HepG2 (cell line): ENCODE measurements around the gene DENND4A. TPM values are rescaled to one million over a fixed set of nuclear protein-coding genes. Genes with fewer than 3 reads are reported as not detected.

Source experiments
- DMAP1 ChIP-seq: IDR thresholded peaks from 2 replicates; pipeline ENCODE4 v1.6.1; 2016
- JUND ChIP-seq: sonication (generic); formaldehyde crosslinking; IDR thresholded peaks from 2 replicates; pipeline ENCODE4 v1.8.0; 2022; ENCODE audit warnings: mild to moderate bottlenecking, missing genetic modification reagents
- NFE2L1 ChIP-seq: sonication (generic); formaldehyde crosslinking; IDR thresholded peaks from 2 replicates; pipeline ENCODE4 v1.4.0; 2020; ENCODE audit warnings: missing genetic modification reagents, mild to moderate bottlenecking, borderline replicate concordance
- PAWR ChIP-seq: sonication (generic); formaldehyde crosslinking; IDR thresholded peaks from 2 replicates; pipeline ENCODE4 v1.4.0; 2020; ENCODE audit warnings: missing genetic modification reagents, mild to moderate bottlenecking, borderline replicate concordance
- ZNF891 ChIP-seq: sonication (generic); formaldehyde crosslinking; IDR thresholded peaks from 2 replicates; pipeline ENCODE4 v1.5.0; 2020; ENCODE audit warnings: mild to moderate bottlenecking, missing genetic modification reagents
- polyA plus RNA-seq, 8 experiments: library from polyadenylated mRNA; depleted of rRNA in 3 of 8; stranded (reverse) in 7 of 8; unstranded in 1 of 8; fragments of >200 nt; fragmentation: Illumina TruSeq in 4 of 8; extraction: Trizol in 4 of 8; gene quantifications; 2 replicates each; pipeline versions ENCODE4 v1.2.1 to v1.2.3, GENCODE V29; 2011 to 2016; ENCODE audit warnings: low read depth in 4 of 8, missing spikeins in 1 of 8, mixed read lengths in 1 of 8; ENCODE audit not compliant: insufficient read depth in 1 of 8
- total RNA-seq, 5 experiments: library from RNA; depleted of rRNA; stranded (reverse); fragments of >200 nt; fragmentation: Illumina TruSeq; extraction: Trizol; gene quantifications; 2 replicates each; pipeline ENCODE4 v1.2.3, GENCODE V29; 2016; ENCODE audit warnings: low read depth in 1 of 5
- TF ChIP-seq, protein P1 (sequence below): sonication (generic); formaldehyde crosslinking; IDR thresholded peaks from 2 replicates; pipeline ENCODE4 v1.4.0; 2020; ENCODE audit warnings: missing genetic modification reagents, borderline replicate concordance
- TF ChIP-seq, protein P2 (sequence below): sonication (generic); formaldehyde crosslinking; conservative IDR thresholded peaks from 2 replicates; pipeline ENCODE4 v1.4.0; 2020; ENCODE audit warnings: missing genetic modification reagents

The DENND4A gene
- total and polyA plus RNA-seq, 2 of the 13 experiments (the other 11 are each of a cell fraction or from before 2014, with no cell fraction given): 13.2 to 18.6 TPM

DNA sequence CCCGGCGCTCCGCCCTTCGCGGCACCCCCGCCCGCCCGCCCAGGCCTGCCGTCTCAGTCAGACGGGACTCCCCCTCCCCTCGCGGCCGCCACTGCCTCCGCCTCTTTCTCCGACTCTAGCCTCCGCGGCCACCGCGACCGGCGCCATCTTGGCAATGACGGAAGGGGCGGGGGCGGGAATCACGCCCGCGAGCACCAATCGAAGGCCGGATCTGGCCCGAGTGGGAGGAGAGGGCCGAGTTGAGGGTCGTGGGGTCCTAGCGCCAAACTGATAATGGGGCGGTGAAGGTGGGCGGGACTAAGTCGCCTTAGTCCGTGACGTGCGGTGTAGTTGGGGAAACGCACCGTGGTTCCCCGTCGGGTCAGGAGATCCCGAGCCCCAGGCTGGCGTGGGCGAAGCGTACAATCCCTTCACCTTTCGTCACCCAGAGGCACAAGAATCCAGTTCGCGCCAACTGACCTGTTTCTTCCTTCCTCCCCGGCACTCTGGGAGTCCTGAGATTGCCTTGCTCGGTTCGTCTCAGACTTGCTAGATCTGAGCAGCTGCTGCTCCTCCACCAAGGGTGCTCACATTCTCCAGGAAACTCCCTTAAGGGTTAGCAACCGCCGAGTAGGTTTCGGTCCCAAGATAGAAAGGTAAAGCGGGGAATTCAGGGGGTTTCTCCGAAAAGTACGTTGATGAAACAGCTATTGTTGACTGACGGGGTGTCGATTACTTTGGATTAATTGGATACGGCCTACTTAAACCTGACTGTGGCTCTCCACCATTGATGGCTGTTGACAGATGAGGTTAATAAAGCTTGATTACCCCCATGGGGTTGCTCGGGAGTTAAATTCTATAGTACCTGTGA is at the start of gene DENND4A (continued):
- TF ChIP-seq, protein P1, sequence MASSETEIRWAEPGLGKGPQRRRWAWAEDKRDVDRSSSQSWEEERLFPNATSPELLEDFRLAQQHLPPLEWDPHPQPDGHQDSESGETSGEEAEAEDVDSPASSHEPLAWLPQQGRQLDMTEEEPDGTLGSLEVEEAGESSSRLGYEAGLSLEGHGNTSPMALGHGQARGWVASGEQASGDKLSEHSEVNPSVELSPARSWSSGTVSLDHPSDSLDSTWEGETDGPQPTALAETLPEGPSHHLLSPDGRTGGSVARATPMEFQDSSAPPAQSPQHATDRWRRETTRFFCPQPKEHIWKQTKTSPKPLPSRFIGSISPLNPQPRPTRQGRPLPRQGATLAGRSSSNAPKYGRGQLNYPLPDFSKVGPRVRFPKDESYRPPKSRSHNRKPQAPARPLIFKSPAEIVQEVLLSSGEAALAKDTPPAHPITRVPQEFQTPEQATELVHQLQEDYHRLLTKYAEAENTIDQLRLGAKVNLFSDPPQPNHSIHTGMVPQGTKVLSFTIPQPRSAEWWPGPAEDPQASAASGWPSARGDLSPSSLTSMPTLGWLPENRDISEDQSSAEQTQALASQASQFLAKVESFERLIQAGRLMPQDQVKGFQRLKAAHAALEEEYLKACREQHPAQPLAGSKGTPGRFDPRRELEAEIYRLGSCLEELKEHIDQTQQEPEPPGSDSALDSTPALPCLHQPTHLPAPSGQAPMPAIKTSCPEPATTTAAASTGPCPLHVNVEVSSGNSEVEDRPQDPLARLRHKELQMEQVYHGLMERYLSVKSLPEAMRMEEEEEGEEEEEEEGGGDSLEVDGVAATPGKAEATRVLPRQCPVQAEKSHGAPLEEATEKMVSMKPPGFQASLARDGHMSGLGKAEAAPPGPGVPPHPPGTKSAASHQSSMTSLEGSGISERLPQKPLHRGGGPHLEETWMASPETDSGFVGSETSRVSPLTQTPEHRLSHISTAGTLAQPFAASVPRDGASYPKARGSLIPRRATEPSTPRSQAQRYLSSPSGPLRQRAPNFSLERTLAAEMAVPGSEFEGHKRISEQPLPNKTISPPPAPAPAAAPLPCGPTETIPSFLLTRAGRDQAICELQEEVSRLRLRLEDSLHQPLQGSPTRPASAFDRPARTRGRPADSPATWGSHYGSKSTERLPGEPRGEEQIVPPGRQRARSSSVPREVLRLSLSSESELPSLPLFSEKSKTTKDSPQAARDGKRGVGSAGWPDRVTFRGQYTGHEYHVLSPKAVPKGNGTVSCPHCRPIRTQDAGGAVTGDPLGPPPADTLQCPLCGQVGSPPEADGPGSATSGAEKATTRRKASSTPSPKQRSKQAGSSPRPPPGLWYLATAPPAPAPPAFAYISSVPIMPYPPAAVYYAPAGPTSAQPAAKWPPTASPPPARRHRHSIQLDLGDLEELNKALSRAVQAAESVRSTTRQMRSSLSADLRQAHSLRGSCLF (CRISPR knock-in tag): no peak
- TF ChIP-seq DMAP1 (CRISPR knock-in tag): peak; percentile 43; the same call in 1 of the 2 replicates
- TF ChIP-seq, protein P2, sequence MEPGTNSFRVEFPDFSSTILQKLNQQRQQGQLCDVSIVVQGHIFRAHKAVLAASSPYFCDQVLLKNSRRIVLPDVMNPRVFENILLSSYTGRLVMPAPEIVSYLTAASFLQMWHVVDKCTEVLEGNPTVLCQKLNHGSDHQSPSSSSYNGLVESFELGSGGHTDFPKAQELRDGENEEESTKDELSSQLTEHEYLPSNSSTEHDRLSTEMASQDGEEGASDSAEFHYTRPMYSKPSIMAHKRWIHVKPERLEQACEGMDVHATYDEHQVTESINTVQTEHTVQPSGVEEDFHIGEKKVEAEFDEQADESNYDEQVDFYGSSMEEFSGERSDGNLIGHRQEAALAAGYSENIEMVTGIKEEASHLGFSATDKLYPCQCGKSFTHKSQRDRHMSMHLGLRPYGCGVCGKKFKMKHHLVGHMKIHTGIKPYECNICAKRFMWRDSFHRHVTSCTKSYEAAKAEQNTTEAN (CRISPR knock-in tag): no peak; the same call in 1 of the 2 replicates
- no peak for TF ChIP-seq NFE2L1 (CRISPR knock-in tag)
- 0 out of 2 replicates have a peak, but pooled peaks have one; percentile 35 for TF ChIP-seq ZNF891 (CRISPR knock-in tag)
- peak; percentile 33; the same call in 1 of the 2 replicates for TF ChIP-seq JUND
- peak; percentile 74; the same call in 1 of the 2 replicates for TF ChIP-seq PAWR (CRISPR knock-in tag)
